Inferior parietal cortex (tissue), 1 donor: ENCODE measurements around the gene GLI1.
A peak's percentile ranks its signal among the peaks of the same experiment; 100 is the strongest.
"Not testable (repeated sequence)": the region's sequence is repeated elsewhere in the genome, so short reads cannot be mapped to it uniquely, and the experiment has no call there.

Source experiments
- DNase-seq: peaks from one replicate; pipeline ENCODE4 v3.0.0-alpha.2; 2016; ENCODE audit errors: extremely low spot score

GLI1 gene

GRCh38 chr12:57475271-57476161 lies 15.9 kb downstream of the GLI1 start:
- no peak for DNase-seq

GRCh38 chr12:57476162-57476992 lies 16.8 kb downstream of the GLI1 start:
- DNase-seq = no peak

- DNase-seq = no peak
Measured at GRCh38 chr12:57476993-57477709, 17.6 kb downstream of the GLI1 start.

- DNase-seq = no peak
Measured at GRCh38 chr12:57477710-57478681, 18.4 kb downstream of the GLI1 start.

- no peak for DNase-seq
Measured at GRCh38 chr12:57479043-57479375, 19.4 kb downstream of the GLI1 start.

- no peak for DNase-seq
Measured at GRCh38 chr12:57479376-57480115, 20.0 kb downstream of the GLI1 start, which contains the start of gene ARHGAP9. Gene ARHGAP9 (minus strand): TSS chr12:57479866. CDS start chr12:57479406, 460 bp downstream.

- no peak for DNase-seq
Measured at GRCh38 chr12:57481671-57482070, 22.1 kb downstream of the GLI1 start.

- no peak for DNase-seq
Measured at GRCh38 chr12:57483466-57483865, 23.9 kb downstream of the GLI1 start.

- DNase-seq = no peak
Measured at GRCh38 chr12:57485695-57486094, 26.1 kb downstream of the GLI1 start.

- no peak for DNase-seq
Measured at GRCh38 chr12:57487055-57487596, 27.5 kb downstream of the GLI1 start.

- peak; percentile 99 for DNase-seq
Measured at GRCh38 chr12:57487597-57488401, 28.2 kb downstream of the GLI1 start, which contains the start of gene MARS1. Gene MARS1 (plus strand): TSS chr12:57488068. CDS start chr12:57488091, 23 bp downstream.

GRCh38 chr12:57488402-57489156 lies 29.0 kb downstream of the GLI1 start:
- no peak for DNase-seq

- no peak for DNase-seq
Measured at GRCh38 chr12:57489157-57489641, 29.6 kb downstream of the GLI1 start.

GRCh38 chr12:57490126-57490525 lies 30.5 kb downstream of the GLI1 start:
- no peak for DNase-seq

- DNase-seq = no peak
Measured at GRCh38 chr12:57491393-57492280, 32.1 kb downstream of the GLI1 start.

GRCh38 chr12:57495051-57495701 lies 35.6 kb downstream of the GLI1 start:
- DNase-seq = not testable (repeated sequence)
